ENCODE data around the gene MET.
"Not testable (repeated sequence)": the region's sequence is repeated elsewhere in the genome, so short reads cannot be mapped to it uniquely, and the experiment has no call there.

MET gene

GRCh38 chr7:116757283-116757682 is 85.3 kb downstream of the MET start:
- no peak for DNase-seq

GRCh38 chr7:116759642-116760041 is 87.6 kb downstream of the MET start:
- not testable (repeated sequence) for DNase-seq

- no peak for DNase-seq
Observed at GRCh38 chr7:116762971-116763370, 91.0 kb downstream of the MET start.

GRCh38 chr7:116763647-116764046 is 91.7 kb downstream of the MET start:
- no peak for DNase-seq

- no peak for DNase-seq
Observed at GRCh38 chr7:116766881-116767280, 94.9 kb downstream of the MET start.

GRCh38 chr7:116769546-116769945 is 97.5 kb downstream of the MET start:
- DNase-seq: no peak

DNA sequence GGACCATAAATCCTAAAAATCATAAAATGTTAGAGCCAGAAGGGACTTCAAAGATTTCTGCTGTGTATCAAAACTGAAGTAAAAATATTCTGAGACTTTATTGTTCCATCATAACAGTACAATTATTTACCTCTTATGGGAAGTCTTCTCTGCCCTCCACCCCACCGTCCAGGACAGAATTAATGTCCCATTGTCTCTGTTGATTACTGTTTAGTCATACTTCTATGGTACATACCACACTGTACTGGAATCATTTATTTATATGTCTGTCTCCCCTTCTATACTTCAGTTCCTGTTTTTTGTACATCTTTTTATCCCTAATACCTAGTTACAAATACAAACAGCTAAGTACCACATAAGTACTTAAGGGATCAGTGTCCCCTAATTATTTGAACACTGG is 98.9 kb downstream of the MET start:
- no peak for DNase-seq

DNA sequence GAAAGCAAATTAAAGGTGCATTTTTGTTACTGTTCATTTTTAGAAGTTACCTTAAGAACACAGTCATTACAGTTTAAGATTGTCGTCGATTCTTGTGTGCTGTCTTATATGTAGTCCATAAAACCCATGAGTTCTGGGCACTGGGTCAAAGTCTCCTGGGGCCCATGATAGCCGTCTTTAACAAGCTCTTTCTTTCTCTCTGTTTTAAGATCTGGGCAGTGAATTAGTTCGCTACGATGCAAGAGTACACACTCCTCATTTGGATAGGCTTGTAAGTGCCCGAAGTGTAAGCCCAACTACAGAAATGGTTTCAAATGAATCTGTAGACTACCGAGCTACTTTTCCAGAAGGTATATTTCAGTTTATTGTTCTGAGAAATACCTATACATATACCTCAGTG is 99.6 kb downstream of the MET start:
- no peak for DNase-seq

- no peak for DNase-seq
Observed at GRCh38 chr7:116772423-116772863, 100.4 kb downstream of the MET start.

DNA sequence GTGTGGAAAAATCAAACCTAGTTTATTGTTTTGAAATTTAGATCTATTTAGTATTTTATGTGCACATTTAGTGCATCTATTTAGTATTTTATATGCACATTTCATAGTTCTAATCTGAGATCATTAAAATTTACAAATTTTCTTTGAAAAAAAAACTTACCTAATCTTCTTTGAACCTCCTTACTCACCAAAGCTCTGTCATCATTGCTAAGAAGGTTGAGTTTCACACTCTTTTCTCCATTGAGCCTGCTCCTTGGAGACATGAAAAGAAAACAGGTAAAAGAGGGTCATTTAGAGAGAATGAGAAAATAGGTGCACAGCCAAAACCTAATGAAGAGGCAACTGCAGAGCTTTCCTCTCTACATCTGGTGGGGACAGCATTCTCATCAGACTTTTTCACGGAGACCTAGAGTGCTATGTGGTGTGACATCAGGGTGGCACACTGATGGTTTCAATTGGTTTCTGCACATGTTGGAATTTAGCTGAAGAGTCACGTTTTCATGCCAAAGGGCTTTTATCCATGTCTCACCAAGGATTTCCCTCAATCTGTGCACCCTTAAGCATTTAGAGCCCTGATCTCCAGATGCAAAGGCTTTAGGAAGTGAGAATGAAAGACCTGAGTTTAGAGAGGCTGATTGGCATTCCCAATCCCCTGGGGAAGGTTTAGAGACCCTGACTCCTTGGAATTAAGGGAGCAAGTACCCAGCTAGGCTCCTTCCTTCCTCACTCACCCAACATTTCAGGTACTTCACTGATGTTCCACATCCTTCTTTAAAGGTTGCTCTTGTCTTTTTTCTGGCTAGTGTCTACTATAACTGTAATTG is 101.1 kb downstream of the MET start:
- no peak for DNase-seq

DNA sequence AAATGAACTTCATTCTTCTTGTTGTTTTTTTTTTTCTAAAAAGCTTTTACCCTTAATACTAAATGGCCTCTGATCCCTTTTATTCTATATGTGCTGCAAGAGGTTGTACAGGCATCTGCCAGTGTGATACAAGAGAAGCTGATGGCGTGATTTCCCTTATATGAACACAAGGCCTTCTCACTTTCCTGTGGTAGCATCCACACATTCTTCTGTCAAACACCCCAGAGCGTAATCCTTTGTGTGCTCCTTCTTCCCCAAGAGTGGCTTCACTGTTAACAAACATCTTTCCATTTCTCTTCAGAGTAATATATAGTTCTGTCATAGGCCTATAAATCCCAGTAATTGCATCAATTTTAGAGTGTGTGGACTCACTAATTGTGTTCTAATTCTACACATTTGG is 104.0 kb downstream of the MET start:
- DNase-seq: no peak

DNA sequence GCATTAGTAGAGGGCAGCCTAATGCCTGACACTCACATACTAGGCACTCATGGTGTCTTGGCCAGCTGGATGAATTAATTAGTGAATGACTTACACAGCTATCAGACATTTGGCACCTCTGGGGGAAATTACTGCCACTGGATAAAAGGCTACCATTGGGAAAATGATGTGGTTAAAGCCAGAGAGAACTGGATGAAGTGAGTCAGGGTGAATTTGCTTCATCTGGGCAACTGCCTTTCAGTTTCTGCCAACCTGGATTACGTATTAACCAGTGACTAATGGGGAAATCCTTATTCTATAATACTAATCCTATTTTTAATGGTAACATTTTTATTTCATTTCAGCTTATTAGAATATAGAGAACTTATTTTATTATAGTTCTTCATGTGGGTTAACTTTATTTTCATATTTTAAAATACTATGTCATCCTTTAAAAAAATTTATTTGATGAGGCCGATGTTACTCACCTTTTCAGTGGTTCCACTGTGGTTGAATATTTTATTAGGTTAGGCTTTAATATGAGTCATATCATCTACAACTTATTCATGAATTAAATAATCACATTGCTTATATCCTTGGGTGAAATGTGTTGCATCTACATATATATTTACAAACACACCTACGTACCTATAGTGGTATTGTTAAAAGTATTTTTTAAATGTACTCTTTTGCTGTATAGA is 104.8 kb downstream of the MET start:
- no peak for DNase-seq

DNA sequence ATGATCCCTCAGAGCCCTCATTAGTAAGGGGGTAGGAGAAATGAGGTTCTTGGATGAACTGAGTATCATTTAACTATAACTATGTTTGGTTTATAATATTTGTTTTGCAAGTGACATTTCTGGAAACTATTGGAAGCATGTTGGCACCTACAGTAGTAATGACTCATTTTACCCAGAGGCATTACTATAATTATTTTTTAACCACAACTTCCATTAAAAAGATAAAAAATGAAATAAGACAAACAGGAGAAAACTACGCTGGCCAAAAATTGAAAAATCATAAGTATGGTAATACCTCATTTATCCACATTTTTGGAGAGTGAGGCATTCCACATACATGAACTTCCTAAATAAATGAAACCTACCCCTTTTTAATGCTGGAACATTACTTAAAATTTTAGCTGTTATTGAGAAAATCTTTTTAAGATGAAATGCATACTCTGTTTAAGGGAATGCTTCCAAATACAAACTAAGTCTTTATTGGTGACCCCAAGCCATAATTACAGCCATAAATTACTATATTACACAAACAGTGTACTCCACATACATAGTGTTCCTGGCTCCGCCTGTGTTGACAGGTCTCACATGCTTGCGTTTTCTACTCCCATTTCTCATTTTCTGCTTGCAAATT is 105.8 kb downstream of the MET start:
- DNase-seq: no peak

DNA sequence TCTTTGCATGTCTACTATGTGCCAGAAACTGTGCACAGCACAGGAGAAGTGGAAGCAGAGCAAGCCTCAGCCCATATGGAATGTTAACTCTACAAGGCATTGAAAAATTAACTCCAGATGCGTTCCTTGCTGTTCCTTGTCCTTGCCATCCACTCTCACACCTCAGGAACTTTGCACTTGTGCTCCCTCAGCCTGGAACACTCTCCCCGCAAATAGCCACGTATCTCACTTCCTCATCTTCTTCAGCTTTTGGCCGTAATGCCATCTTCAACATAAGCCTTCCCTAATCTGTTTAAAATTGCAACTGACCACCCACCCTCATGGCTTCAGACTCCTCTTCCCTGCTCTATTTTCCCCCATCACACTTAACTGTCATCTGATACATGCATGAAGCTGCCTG is 107.2 kb downstream of the MET start:
- no peak for DNase-seq

DNA sequence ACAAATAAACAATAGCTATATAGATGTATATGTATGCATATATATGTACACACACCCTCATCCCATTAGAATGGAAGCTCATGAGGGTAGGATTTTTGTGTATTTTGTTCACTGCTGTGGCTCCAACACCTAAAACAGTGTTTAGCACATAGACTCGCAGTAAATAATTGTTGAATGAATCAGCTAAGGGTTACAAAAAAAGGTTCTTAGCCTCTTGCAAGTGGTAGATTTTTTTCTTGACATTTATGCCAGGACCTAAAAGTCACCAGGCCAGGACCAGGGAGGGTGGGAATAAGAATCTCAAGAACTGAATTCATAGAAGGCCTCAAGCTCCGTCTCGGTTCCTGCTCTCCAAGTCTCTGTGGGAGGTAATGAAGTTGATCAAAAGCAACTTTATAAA is 107.9 kb downstream of the MET start:
- no peak for DNase-seq

GRCh38 chr7:116780521-116780920 is 108.5 kb downstream of the MET start:
- no peak for DNase-seq

GRCh38 chr7:116780966-116781365 is 109.0 kb downstream of the MET start:
- DNase-seq: no peak

GRCh38 chr7:116781584-116781983 is 109.6 kb downstream of the MET start:
- DNase-seq: no peak

GRCh38 chr7:116782177-116782711 is 110.2 kb downstream of the MET start:
- no peak for DNase-seq

DNA sequence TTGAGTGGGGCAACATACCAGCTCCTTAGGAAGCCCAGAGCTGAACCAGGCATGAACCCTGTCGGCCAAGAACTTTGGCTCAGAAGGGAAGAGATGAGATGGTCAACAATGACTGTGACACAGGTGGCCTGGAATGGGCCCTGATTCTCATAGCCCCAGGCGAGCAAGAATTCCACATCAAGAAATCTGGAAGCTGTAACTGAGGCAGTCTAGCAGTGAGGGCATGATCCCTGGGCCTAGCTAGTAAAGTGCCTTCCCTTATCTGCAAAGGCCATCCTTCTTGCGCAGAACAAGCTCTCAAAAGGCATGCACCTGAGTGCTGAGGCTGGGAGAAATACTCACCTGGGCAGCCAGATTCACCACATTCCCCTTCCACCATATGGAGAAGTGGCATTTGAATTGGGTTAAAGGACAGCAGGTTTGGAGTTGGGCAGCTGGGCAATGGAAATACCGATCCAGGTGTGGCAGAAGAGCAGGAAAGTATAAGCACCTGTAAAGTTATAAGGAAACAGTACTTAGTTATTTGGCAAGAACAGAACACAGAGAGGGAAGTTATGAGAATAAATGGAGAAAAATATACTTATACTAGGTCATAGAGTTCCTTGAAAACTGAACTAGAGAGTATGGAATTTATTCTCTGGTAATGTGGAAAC is 111.8 kb downstream of the MET start:
- no peak for DNase-seq

GRCh38 chr7:116784647-116785046 is 112.7 kb downstream of the MET start:
- DNase-seq: no peak

DNA sequence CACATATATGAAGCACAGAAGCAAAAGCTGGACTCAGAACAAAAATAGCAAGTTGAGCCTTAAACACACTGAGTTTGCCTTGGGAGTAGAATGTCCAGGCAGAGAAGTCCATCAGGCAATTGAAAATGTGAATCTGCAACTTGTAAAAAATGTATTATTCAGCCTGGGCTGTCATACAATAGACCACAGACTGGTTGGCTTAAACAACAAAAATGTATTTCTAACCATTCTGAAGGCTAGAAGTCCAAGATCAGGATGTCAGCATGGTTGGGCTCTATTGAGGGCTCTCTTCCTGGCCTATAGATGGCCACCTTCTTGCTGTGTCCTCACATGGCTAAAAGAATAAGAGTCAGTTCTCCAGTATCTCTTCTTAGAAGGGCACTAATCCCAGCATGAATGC is 113.8 kb downstream of the MET start:
- no peak for DNase-seq

DNA sequence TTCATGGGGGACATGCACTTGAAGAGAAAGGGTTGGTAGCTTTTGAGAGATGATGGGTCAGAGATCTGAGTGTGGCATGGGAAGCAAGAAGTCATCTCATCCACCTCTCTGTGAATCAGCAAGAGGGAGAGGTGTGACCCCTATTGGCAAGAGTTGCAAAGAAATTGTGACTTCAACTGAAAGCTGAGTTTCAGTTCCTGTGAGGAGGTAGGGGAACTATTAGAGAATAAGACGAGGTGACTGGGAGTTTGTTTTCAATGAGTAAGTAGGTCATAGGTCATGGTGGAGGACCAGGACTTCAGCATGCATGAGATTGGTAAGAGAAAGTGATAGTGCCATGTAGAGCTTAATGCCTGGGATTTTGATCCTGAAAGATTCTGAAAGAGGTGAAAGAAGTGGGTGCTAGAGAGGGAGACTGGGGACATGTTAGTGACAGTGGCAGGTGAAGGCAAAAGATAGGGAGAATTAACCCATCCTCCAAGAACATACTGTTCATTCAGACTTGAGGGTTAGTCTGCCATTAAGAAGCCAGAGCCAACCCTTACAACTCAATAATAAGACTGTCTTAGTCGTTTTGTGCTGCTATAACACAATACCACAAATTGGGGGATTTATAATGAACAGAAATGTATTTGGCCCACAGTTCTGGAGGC is 114.9 kb downstream of the MET start:
- peak; percentile 11 for DNase-seq

All from CD4-positive, alpha-beta T cell treated with Interleukin-10 for 1 hour (primary cell).